SK-N-SH (cell line): Measurements from ENCODE around the gene FETUB. TPM values are rescaled to one million over a fixed set of nuclear protein-coding genes. Genes with fewer than 3 reads are reported as not detected.

Source experiments
- CTCF ChIA-PET: fragments of 300-600, 350-600 bp; formaldehyde crosslinking; extraction: SDS; loops from one replicate; lab custom pipeline; 2021; lab: Yijun Ruan, JAX
- POLR2A ChIA-PET: fragments of 350-600 bp; sonication (Branson Sonifier 250); formaldehyde crosslinking; extraction: SDS; loops from one replicate; lab custom pipeline; 2020; ENCODE audit warnings: antibody characterized with exemption, inconsistent platforms; lab: Yijun Ruan, JAX
- DNase-seq: peaks from one replicate; pipeline ENCODE4 v3.0.0; 2012
- H2AFZ ChIP-seq: fragments of 200-600 bp; sonication (generic); 2 replicates; pipeline ENCODE4 v1.8.1; 2016; ENCODE audit warnings: antibody characterized with exemption, mild to moderate bottlenecking, low read depth
- H3F3A ChIP-seq: fragments of 200-600 bp; sonication (generic); replicated peaks from 2 replicates; pipeline ENCODE3; 2016; ENCODE audit warnings: antibody characterized with exemption, mild to moderate bottlenecking; ENCODE audit not compliant: insufficient read depth
- H3K27ac ChIP-seq, 2 experiments: fragments of 200-500 bp in 1 of 2; fragments of 200-600 bp in 1 of 2; sonication (Bioruptor generic) in 1 of 2; sonication (generic), shearing (Covaris generic) in 1 of 2; 2 replicates each; pipeline versions ENCODE4 v1.5.1 to v1.6.1; 2014 to 2016; ENCODE audit warnings: low read depth in 2 of 2, inconsistent platforms in 1 of 2, low read length in 1 of 2, mild to moderate bottlenecking in 1 of 2, mixed read lengths in 1 of 2
- H3K27me3 ChIP-seq: fragments of 200-600 bp; sonication (generic), shearing (Covaris generic); 2 replicates; pipeline ENCODE4 v1.6.1; 2016; ENCODE audit warnings: mixed run types; ENCODE audit not compliant: insufficient read depth
- H3K36me3 ChIP-seq, 2 experiments: fragments of 200-500 bp in 1 of 2; fragments of 200-600 bp in 1 of 2; sonication (Bioruptor generic) in 1 of 2; sonication (generic) in 1 of 2; replicated peaks in 1 of 2; 2 replicates each; pipeline versions ENCODE3 to v1.5.1; 2014 to 2016; ENCODE audit warnings: low read length in 1 of 2, mild to moderate bottlenecking in 1 of 2; ENCODE audit not compliant: insufficient read depth in 2 of 2, control insufficient read depth in 1 of 2
- H3K4me1 ChIP-seq, 2 experiments: fragments of 200-500 bp in 1 of 2; fragments of 200-600 bp in 1 of 2; sonication (Bioruptor generic) in 1 of 2; sonication (generic), shearing (Covaris generic) in 1 of 2; 2 replicates each; pipeline versions ENCODE4 v1.5.1 to v1.6.1; 2014 to 2016; ENCODE audit warnings: low read depth in 1 of 2, low read length in 1 of 2, mixed run types in 1 of 2; ENCODE audit not compliant: insufficient read depth in 2 of 2, control insufficient read depth in 1 of 2
- H3K4me2 ChIP-seq: fragments of 200-600 bp; sonication (generic), shearing (Covaris generic); 2 replicates; pipeline ENCODE4 v1.6.1; 2017; ENCODE audit warnings: mixed run types
- H3K4me3 ChIP-seq, 2 experiments: fragments of 200-500 bp in 1 of 2; fragments of 200-600 bp in 1 of 2; sonication (Bioruptor generic) in 1 of 2; sonication (generic), shearing (Covaris generic) in 1 of 2; 2 replicates each; pipeline versions ENCODE4 v1.5.1 to v1.8.1; 2014 to 2016; ENCODE audit warnings: low read depth in 2 of 2, inconsistent platforms in 1 of 2, low read length in 1 of 2, mild to moderate bottlenecking in 1 of 2, mixed read lengths in 1 of 2, moderate library complexity in 1 of 2
- H3K79me2 ChIP-seq: fragments of 200-600 bp; sonication (generic); 2 replicates; pipeline ENCODE4 v1.8.1; 2017; ENCODE audit warnings: mild to moderate bottlenecking; ENCODE audit not compliant: insufficient read depth
- H3K9ac ChIP-seq: fragments of 200-600 bp; sonication (generic); 2 replicates; pipeline ENCODE4 v1.6.1; 2017; ENCODE audit warnings: mixed run types
- H3K9me2 ChIP-seq: fragments of 200-600 bp; sonication (generic); 2 replicates; pipeline ENCODE4 v1.6.1; 2017; ENCODE audit warnings: mixed run types
- H3K9me3 ChIP-seq: fragments of 200-600 bp; sonication (generic); 2 replicates; pipeline ENCODE4 v1.6.1; 2017; ENCODE audit warnings: mixed run types, mild to moderate bottlenecking, moderate library complexity
- H4K20me1 ChIP-seq: fragments of 200-600 bp; sonication (generic); 2 replicates; pipeline ENCODE4 v1.6.1; 2017; ENCODE audit warnings: mild to moderate bottlenecking, mixed run types; ENCODE audit not compliant: insufficient read depth
- CHD2 ChIP-seq: fragments of 150-350 bp; IDR thresholded peaks from 2 replicates; pipeline ENCODE4 v1.6.1; 2018; ENCODE audit warnings: low read length; ENCODE audit not compliant: partially characterized antibody
- ELF1 ChIP-seq: IDR thresholded peaks from 2 replicates; pipeline ENCODE4 v1.4.0; 2012
- FOXJ3 ChIP-seq: sonication (generic); formaldehyde crosslinking; IDR thresholded peaks from 2 replicates; pipeline ENCODE4 v1.5.1; 2020; ENCODE audit warnings: mild to moderate bottlenecking, missing genetic modification reagents
- FOXM1 ChIP-seq: IDR thresholded peaks from 2 replicates; pipeline ENCODE4 v1.4.0; 2012; ENCODE audit warnings: low read depth, mild to moderate bottlenecking
- GATA2 ChIP-seq: sonication (generic); formaldehyde crosslinking; IDR thresholded peaks from 2 replicates; pipeline ENCODE4 v1.5.0; 2020; ENCODE audit warnings: mild to moderate bottlenecking, missing genetic modification reagents
- JUND ChIP-seq: IDR thresholded peaks from 2 replicates; pipeline ENCODE4 v1.4.0; 2012
- MEF2A ChIP-seq: IDR thresholded peaks from 2 replicates; pipeline ENCODE4 v1.4.0; 2012; ENCODE audit warnings: low read depth, borderline replicate concordance
- MXI1 ChIP-seq: IDR thresholded peaks from 2 replicates; pipeline ENCODE4 v1.6.1; 2012; ENCODE audit warnings: mild to moderate bottlenecking, low read depth, low read length, improper control_type of control experiment
- RAD21 ChIP-seq: IDR thresholded peaks from 2 replicates; pipeline ENCODE4 v1.6.1; 2012; ENCODE audit warnings: mild to moderate bottlenecking, low read length
- RCOR1 ChIP-seq: fragments of 150-350 bp; IDR thresholded peaks from 2 replicates; pipeline ENCODE4 v1.6.1; 2017; ENCODE audit warnings: antibody characterized with exemption, low read length
- RXRA ChIP-seq: IDR thresholded peaks from 2 replicates; pipeline ENCODE4 v1.4.0; 2012; ENCODE audit warnings: low read depth, mild to moderate bottlenecking, borderline replicate concordance
- TCF12 ChIP-seq: IDR thresholded peaks from 2 replicates; pipeline ENCODE4 v1.4.0; 2012
- TEAD4 ChIP-seq: IDR thresholded peaks from 2 replicates; pipeline ENCODE4 v1.4.0; 2012; ENCODE audit warnings: mild to moderate bottlenecking, borderline replicate concordance; ENCODE audit not compliant: insufficient read depth
- USF1 ChIP-seq: IDR thresholded peaks from 2 replicates; pipeline ENCODE4 v1.4.0; 2012; ENCODE audit warnings: low read depth, borderline replicate concordance
- WGBS: methylation state at CpG from one replicate; pipeline ENCODE4 v1.1.6; 2017; ENCODE audit warnings: low lambda C conversion rate; 5-methylcytosine and 5-hydroxymethylcytosine counted together
- polyA plus RNA-seq, 3 experiments: library from polyadenylated mRNA; depleted of rRNA; stranded (reverse); fragments of >200 nt; gene quantifications; 2 replicates each; pipeline ENCODE4 v1.2.3, GENCODE V29; 2012
- TF ChIP-seq, protein P1 (sequence below): IDR thresholded peaks from 2 replicates; pipeline ENCODE4; 2012
- TF ChIP-seq, protein P2 (sequence below): fragments of 150-350 bp; IDR thresholded peaks from 2 replicates; pipeline ENCODE4 v1.6.1; 2016; ENCODE audit warnings: mild to moderate bottlenecking, low read depth, low read length
- TF ChIP-seq, protein P3 (sequence below): IDR thresholded peaks from 2 replicates; pipeline ENCODE4 v1.4.0; 2012; ENCODE audit warnings: low read depth

FETUB gene
- polyA plus RNA-seq, 1 of the 3 experiments (the other 2 are of a cell fraction) = 0.05 TPM

- H3K27ac ChIP-seq = no peak within 1 kb of the TSS
- no peak for TF ChIP-seq USF1
- no peak for TF ChIP-seq FOXJ3
- no peak for TF ChIP-seq FOXM1
- TF ChIP-seq, protein P1, sequence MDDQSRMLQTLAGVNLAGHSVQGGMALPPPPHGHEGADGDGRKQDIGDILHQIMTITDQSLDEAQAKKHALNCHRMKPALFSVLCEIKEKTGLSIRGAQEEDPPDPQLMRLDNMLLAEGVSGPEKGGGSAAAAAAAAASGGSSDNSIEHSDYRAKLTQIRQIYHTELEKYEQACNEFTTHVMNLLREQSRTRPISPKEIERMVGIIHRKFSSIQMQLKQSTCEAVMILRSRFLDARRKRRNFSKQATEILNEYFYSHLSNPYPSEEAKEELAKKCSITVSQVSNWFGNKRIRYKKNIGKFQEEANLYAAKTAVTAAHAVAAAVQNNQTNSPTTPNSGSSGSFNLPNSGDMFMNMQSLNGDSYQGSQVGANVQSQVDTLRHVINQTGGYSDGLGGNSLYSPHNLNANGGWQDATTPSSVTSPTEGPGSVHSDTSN = no peak
- TF ChIP-seq CHD2 = no peak
- TF ChIP-seq ELF1 = no peak
- no peak for TF ChIP-seq MEF2A
- TF ChIP-seq, protein P2, sequence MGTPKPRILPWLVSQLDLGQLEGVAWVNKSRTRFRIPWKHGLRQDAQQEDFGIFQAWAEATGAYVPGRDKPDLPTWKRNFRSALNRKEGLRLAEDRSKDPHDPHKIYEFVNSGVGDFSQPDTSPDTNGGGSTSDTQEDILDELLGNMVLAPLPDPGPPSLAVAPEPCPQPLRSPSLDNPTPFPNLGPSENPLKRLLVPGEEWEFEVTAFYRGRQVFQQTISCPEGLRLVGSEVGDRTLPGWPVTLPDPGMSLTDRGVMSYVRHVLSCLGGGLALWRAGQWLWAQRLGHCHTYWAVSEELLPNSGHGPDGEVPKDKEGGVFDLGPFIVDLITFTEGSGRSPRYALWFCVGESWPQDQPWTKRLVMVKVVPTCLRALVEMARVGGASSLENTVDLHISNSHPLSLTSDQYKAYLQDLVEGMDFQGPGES = no peak
- TF ChIP-seq, all 33 proteins: peak for 0
- H3K79me2 ChIP-seq = no peaks in the 10 kb centered on the region
- no peak for DNase-seq
- H3K36me3 ChIP-seq = no peaks in the 10 kb centered on the region
- H4K20me1 ChIP-seq = no peaks in the 10 kb centered on the region
- no peaks in the 10 kb centered on the region for H3K9me2 ChIP-seq
- no peaks in the 10 kb centered on the region for H3K9me3 ChIP-seq
- H2AFZ ChIP-seq = no peak within 1 kb of the TSS
- H3K9ac ChIP-seq = no peak within 1 kb of the TSS
- H3K4me1 ChIP-seq = peaks cover 0 to 7% of the 10 kb centered on the region in 2 experiments; a peak in 2 of 4 replicates
- POLR2A ChIA-PET = interaction anchor here (4.9 kb wide), 1 partner anchor 171 kb away, joined by 31 read pairs; the partner anchor contains the start of gene EIF4A2
- WGBS = 40% methylated on average over 7 of the region's 7 CpGs
- H3F3A ChIP-seq = no peaks in the 10 kb centered on the region
- H3K27me3 ChIP-seq = peaks cover 13% of the 10 kb centered on the region; the same call in 1 of the 2 replicates
- H3K4me2 ChIP-seq = no peak within 1 kb of the TSS
- no peak within 1 kb of the TSS for H3K4me3 ChIP-seq
- CTCF ChIA-PET = interaction anchor here (0.6 to 8.6 kb wide), 5 partner anchors 16 to 630 kb away, joined by 3 to 167 read pairs (median 52); no protein-coding TSS in a partner anchor
Measured at GRCh38 chr3:186612721-186613636, 27.2 kb upstream of the FETUB start, which contains the start of gene AHSG. TSS of gene AHSG (plus strand) at chr3:186613060. CDS start at chr3:186613142, 82 bp downstream.

GRCh38 chr3:186613637-186614265 lies 26.4 kb upstream of the FETUB start:
- no peaks in the 10 kb centered on the region for H3K9me2 ChIP-seq
- no peaks in the 10 kb centered on the region for H3K79me2 ChIP-seq
- H3K36me3 ChIP-seq = no peaks in the 10 kb centered on the region
- POLR2A ChIA-PET = interaction anchor here (4.9 kb wide), 1 partner anchor 170 kb away, joined by 31 read pairs; the partner anchor contains the start of gene EIF4A2
- H4K20me1 ChIP-seq = no peaks in the 10 kb centered on the region
- H3K4me2 ChIP-seq = no peak overlapping the region
- no peak overlapping the region for H3K4me3 ChIP-seq
- 40% methylated on average over 4 of the region's 4 CpGs for WGBS
- H3K9ac ChIP-seq = no peak overlapping the region
- H2AFZ ChIP-seq = no peak overlapping the region
- no peak overlapping the region for H3K27ac ChIP-seq
- no peak for DNase-seq
- CTCF ChIA-PET = interaction anchor here (0.9 to 8.6 kb wide), 21 partner anchors 15 to 670 kb away, joined by 3 to 167 read pairs (median 5); partner anchors contain the start of gene TBCCD1
- TF ChIP-seq, protein P1 = no peak
- no peak for TF ChIP-seq GATA2 (CRISPR knock-in tag)
- no peak for TF ChIP-seq RCOR1
- no peak for TF ChIP-seq RXRA
- TF ChIP-seq MEF2A = no peak
- TF ChIP-seq, protein P3, sequence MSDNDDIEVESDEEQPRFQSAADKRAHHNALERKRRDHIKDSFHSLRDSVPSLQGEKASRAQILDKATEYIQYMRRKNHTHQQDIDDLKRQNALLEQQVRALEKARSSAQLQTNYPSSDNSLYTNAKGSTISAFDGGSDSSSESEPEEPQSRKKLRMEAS = no peak
- TF ChIP-seq, protein P2 = no peak
- TF ChIP-seq RAD21 = no peak
- TF ChIP-seq TCF12 = no peak
- TF ChIP-seq JUND = no peak
- TF ChIP-seq TEAD4 = no peak
- TF ChIP-seq MXI1 = no peak
- H3K9me3 ChIP-seq = no peaks in the 10 kb centered on the region
- H3K4me1 ChIP-seq = peaks cover 0 to 7% of the 10 kb centered on the region in 2 experiments; a peak in 2 of 4 replicates
- no peaks in the 10 kb centered on the region for H3F3A ChIP-seq
- peaks cover 20% of the 10 kb centered on the region; the same call in 1 of the 2 replicates for H3K27me3 ChIP-seq
